ENCODE data around the gene SHANK2. TPM values are rescaled to one million over a fixed set of nuclear protein-coding genes. Genes with fewer than 3 reads are reported as not detected.

Gene SHANK2
- polyA plus RNA-seq, 1 donor (not counting 4 experiments of a cell fraction or from before 2014, with no cell fraction given): 0.22 TPM

DNA sequence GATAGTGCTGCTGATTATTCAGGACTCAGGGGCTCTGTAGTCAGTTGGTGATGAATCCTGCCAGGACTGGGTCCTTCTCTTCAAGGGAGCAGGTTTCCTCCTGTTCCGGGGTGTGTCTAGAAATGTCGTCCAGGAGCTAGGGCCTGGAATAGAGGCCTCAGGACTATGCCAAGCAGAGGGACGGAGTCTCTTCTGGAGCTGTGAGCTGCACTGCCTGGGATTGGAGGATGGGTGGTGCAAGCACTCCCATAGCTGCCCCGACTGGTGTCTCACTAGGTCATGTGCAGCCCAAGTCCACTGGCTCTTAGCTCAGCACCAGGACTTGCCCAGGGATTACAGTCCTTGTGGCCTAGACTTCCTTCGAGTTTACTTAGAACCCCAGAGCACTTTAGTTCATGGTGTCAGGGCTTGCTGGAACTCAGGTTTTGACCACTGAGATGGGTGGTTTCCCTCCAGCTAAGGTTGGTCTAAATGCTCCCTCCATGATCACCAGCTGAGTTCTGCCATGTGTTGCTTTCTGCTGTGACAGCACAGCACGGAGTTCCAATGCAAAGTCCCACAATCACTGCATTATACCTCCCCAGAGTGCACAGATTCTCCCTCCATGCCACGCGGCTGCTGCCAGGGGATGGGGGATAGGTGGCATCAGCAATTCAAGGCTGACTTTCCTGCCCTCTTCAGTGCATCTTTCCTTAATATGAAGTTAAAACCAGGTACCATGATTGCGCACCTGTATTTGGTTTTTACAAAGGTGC lies 42.6 kb upstream of the SHANK2 start:
- H3K9me3 ChIP-seq (ENCODE audit: control insufficient read depth, low read depth, low read length): no peaks in the 10 kb centered on the region
- no peak overlapping the region for H3K4me3 ChIP-seq (ENCODE audit: control insufficient read depth in 2 of 3, extremely low read depth in 1 of 3, insufficient read depth in 2 of 3, low read depth in 1 of 3, low read length in 3 of 3)
- DNase-seq (ENCODE audit: low read depth, low spot score) (no peak), FAIRE-seq (no peak)
- no peak overlapping the region for H3K27ac ChIP-seq (ENCODE audit: control insufficient read depth, insufficient read depth, low read length)
- no peak overlapping the region for H3K4me2 ChIP-seq (ENCODE audit: control insufficient read depth, extremely low read depth, insufficient read depth, low read depth, low read length)
- H3K79me2 ChIP-seq (ENCODE audit: control insufficient read depth, insufficient read depth, low read length): no peaks in the 10 kb centered on the region
- no peaks in the 10 kb centered on the region for H3K9me1 ChIP-seq (ENCODE audit: control insufficient read depth, extremely low read depth, insufficient read depth, low read length)
- no peaks in the 10 kb centered on the region for H3K36me3 ChIP-seq (ENCODE audit: control insufficient read depth in 2 of 2, extremely low read depth in 1 of 2, insufficient read depth in 2 of 2, low read length in 2 of 2)
- no peaks in the 10 kb centered on the region for H3K27me3 ChIP-seq (ENCODE audit: control insufficient read depth, extremely low read depth, insufficient read depth, low read length)
- H2AFZ ChIP-seq (ENCODE audit: control insufficient read depth, low read length): no peak overlapping the region
- H3K9ac ChIP-seq (ENCODE audit: control insufficient read depth, extremely low read depth, insufficient read depth, low read length): no peak overlapping the region
- H4K20me1 ChIP-seq (ENCODE audit: control insufficient read depth, extremely low read depth, insufficient read depth, low read length): no peaks in the 10 kb centered on the region
- dilution Hi-C loops (cut with MboI; ENCODE audit: extremely low pct_ligation_motif_present, low sequenced_read_pairs): no loop called here
- peaks cover 16% of the 10 kb centered on the region for H3K4me1 ChIP-seq (ENCODE audit: control insufficient read depth, extremely low read depth, insufficient read depth, low read length)
- TF ChIP-seq, protein P1, sequence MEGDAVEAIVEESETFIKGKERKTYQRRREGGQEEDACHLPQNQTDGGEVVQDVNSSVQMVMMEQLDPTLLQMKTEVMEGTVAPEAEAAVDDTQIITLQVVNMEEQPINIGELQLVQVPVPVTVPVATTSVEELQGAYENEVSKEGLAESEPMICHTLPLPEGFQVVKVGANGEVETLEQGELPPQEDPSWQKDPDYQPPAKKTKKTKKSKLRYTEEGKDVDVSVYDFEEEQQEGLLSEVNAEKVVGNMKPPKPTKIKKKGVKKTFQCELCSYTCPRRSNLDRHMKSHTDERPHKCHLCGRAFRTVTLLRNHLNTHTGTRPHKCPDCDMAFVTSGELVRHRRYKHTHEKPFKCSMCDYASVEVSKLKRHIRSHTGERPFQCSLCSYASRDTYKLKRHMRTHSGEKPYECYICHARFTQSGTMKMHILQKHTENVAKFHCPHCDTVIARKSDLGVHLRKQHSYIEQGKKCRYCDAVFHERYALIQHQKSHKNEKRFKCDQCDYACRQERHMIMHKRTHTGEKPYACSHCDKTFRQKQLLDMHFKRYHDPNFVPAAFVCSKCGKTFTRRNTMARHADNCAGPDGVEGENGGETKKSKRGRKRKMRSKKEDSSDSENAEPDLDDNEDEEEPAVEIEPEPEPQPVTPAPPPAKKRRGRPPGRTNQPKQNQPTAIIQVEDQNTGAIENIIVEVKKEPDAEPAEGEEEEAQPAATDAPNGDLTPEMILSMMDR (optimal IDR thresholded peaks at IDR 0.05 in 1 of 3, IDR thresholded peaks at IDR 0.05 in 1 of 3, conservative IDR thresholded peaks at IDR 0.05 in 1 of 3; ENCODE audit: extremely low read depth in 1 of 3, insufficient read depth in 2 of 3, low read length in 3 of 3): no peak
- TF ChIP-seq EZH2 (IDR thresholded peaks at IDR 0.05; ENCODE audit: low read length): no peak

DNA sequence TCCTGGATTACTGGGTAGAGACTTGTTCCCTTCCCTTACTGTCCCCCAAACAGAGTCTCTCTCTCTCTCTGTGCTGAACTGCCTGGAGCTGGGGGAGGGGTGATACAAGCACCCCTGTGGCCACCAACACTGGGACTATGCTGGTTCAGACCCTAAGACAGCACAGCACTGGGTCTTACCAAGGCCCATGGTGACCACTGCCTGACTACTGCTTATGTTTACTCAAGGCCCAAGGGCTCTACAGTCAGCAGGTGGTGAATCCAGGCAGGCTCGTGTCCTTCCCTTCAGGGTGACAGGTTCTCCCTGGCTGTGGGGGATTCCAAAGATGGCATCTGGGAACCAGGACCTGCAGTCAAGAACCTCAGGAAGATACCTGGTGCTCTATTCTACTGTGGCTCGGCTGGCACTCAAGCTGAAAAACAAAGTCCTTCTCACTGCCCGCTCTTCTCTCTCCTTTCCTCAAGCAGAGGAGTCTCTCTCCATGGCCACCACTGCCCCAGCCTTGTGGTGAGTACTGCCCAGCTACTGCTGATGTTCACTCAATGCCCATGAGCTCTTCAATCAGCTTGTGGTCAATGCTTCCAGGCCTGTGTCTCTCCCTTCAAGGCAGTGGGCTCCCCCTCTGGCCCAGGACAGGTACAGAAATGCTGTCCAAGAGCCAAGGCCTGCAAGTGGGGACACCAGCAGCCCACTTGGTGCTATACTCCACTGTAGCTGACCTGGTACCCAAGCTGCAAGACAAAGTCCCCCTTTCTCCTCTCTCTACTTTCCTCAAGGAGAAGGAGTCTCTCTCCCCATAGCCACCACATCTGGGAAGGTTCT lies 41.8 kb upstream of the SHANK2 start:
- dilution Hi-C loops (cut with MboI; ENCODE audit: extremely low pct_ligation_motif_present, low sequenced_read_pairs): no loop called here
- H3K36me3 ChIP-seq (ENCODE audit: control insufficient read depth in 2 of 2, extremely low read depth in 1 of 2, insufficient read depth in 2 of 2, low read length in 2 of 2): no peaks in the 10 kb centered on the region
- H3K4me2 ChIP-seq (ENCODE audit: control insufficient read depth, extremely low read depth, insufficient read depth, low read depth, low read length): no peak overlapping the region
- H3K27me3 ChIP-seq (ENCODE audit: control insufficient read depth, extremely low read depth, insufficient read depth, low read length): no peaks in the 10 kb centered on the region
- no peak overlapping the region for H3K27ac ChIP-seq (ENCODE audit: control insufficient read depth, insufficient read depth, low read length)
- DNase-seq (ENCODE audit: low read depth, low spot score) (no peak), FAIRE-seq (no peak)
- H3K4me3 ChIP-seq (ENCODE audit: control insufficient read depth in 2 of 3, extremely low read depth in 1 of 3, insufficient read depth in 2 of 3, low read depth in 1 of 3, low read length in 3 of 3): no peak overlapping the region
- TF ChIP-seq, protein P1 (optimal IDR thresholded peaks at IDR 0.05 in 1 of 3, IDR thresholded peaks at IDR 0.05 in 1 of 3, conservative IDR thresholded peaks at IDR 0.05 in 1 of 3; ENCODE audit: extremely low read depth in 1 of 3, insufficient read depth in 2 of 3, low read length in 3 of 3): no peak
- no peak for TF ChIP-seq EZH2 (IDR thresholded peaks at IDR 0.05; ENCODE audit: low read length)
- no peak overlapping the region for H3K9ac ChIP-seq (ENCODE audit: control insufficient read depth, extremely low read depth, insufficient read depth, low read length)
- H4K20me1 ChIP-seq (ENCODE audit: control insufficient read depth, extremely low read depth, insufficient read depth, low read length): no peaks in the 10 kb centered on the region
- H3K9me3 ChIP-seq (ENCODE audit: control insufficient read depth, low read depth, low read length): no peaks in the 10 kb centered on the region
- H2AFZ ChIP-seq (ENCODE audit: control insufficient read depth, low read length): no peak overlapping the region
- H3K4me1 ChIP-seq (ENCODE audit: control insufficient read depth, extremely low read depth, insufficient read depth, low read length): peaks cover 9% of the 10 kb centered on the region
- H3K9me1 ChIP-seq (ENCODE audit: control insufficient read depth, extremely low read depth, insufficient read depth, low read length): no peaks in the 10 kb centered on the region
- H3K79me2 ChIP-seq (ENCODE audit: control insufficient read depth, insufficient read depth, low read length): no peaks in the 10 kb centered on the region
